Astrocyte (in vitro differentiated cells and primary cell): ENCODE measurements around the gene PCNX1. TPM values are rescaled to one million over a fixed set of nuclear protein-coding genes. Genes with fewer than 3 reads are reported as not detected.

Experiments
- DNase-seq: peaks from one replicate; pipeline ENCODE4 v3.0.0-alpha.2; 2010; ENCODE audit warnings: low read depth
- FAIRE-seq: peaks from 2 replicates; lab custom pipeline; 2011; peaks lifted over from hg19 to GRCh38; lab: Jason Lieb, UNC
- H2AFZ ChIP-seq: 2 replicates; pipeline ENCODE4 v1.6.0; 2012; ENCODE audit warnings: low read depth, low read length, inconsistent platforms
- H3K27ac ChIP-seq: 2 replicates; pipeline ENCODE4 v1.5.1; 2011; ENCODE audit warnings: low read depth, low read length, inconsistent platforms
- H3K27me3 ChIP-seq: 2 replicates; pipeline ENCODE4 v1.6.0; 2011; ENCODE audit warnings: low read length, inconsistent platforms; ENCODE audit not compliant: insufficient read depth
- H3K36me3 ChIP-seq: 2 replicates; pipeline ENCODE4 v1.5.1; 2011; ENCODE audit warnings: low read length, inconsistent platforms; ENCODE audit not compliant: insufficient read depth
- H3K4me1 ChIP-seq: 2 replicates; pipeline ENCODE4 v1.5.1; 2011; ENCODE audit warnings: low read length, inconsistent platforms; ENCODE audit not compliant: insufficient read depth
- H3K4me2 ChIP-seq: 2 replicates; pipeline ENCODE4 v1.6.0; 2012; ENCODE audit warnings: low read length, inconsistent platforms
- H3K4me3 ChIP-seq: 2 replicates; pipeline ENCODE4 v1.5.1; 2011; ENCODE audit warnings: low read depth, mild to moderate bottlenecking, low read length, inconsistent platforms; ENCODE audit not compliant: insufficient read depth
- H3K79me2 ChIP-seq: 2 replicates; pipeline ENCODE4 v1.6.0; 2012; ENCODE audit warnings: mild to moderate bottlenecking, low read length, inconsistent platforms; ENCODE audit not compliant: insufficient read depth
- H3K9ac ChIP-seq: 2 replicates; pipeline ENCODE4 v1.6.0; 2012; ENCODE audit warnings: mild to moderate bottlenecking, low read length, inconsistent platforms
- H3K9me3 ChIP-seq: 2 replicates; pipeline ENCODE4 v1.5.1; 2012; ENCODE audit warnings: low read depth, mild to moderate bottlenecking, low read length, inconsistent platforms; ENCODE audit not compliant: insufficient read depth
- H4K20me1 ChIP-seq: 2 replicates; pipeline ENCODE4 v1.6.0; 2012; ENCODE audit warnings: low read length, inconsistent platforms; ENCODE audit not compliant: insufficient read depth
- H3K27ac Mint-ChIP-seq: one replicate; pipeline ENCODE4 v1.8.0; 2021; ENCODE audit warnings: mild to moderate bottlenecking, mixed read lengths; ENCODE audit not compliant: unreplicated experiment
- H3K27me3 Mint-ChIP-seq: one replicate; pipeline ENCODE4 v1.8.0; 2021; ENCODE audit warnings: low read depth, mixed read lengths; ENCODE audit not compliant: unreplicated experiment
- H3K36me3 Mint-ChIP-seq: one replicate; pipeline ENCODE4 v1.8.0; 2021; ENCODE audit warnings: low read depth, mixed read lengths; ENCODE audit not compliant: unreplicated experiment
- H3K4me1 Mint-ChIP-seq: one replicate; pipeline ENCODE4 v1.8.0; 2021; ENCODE audit warnings: low read depth, mixed read lengths; ENCODE audit not compliant: unreplicated experiment
- H3K4me3 Mint-ChIP-seq: one replicate; pipeline ENCODE4 v1.8.0; 2021; ENCODE audit warnings: mild to moderate bottlenecking, moderate library complexity, mixed read lengths; ENCODE audit not compliant: unreplicated experiment
- H3K9me3 Mint-ChIP-seq: one replicate; pipeline ENCODE4 v1.8.0; 2021; ENCODE audit warnings: mild to moderate bottlenecking, mixed read lengths; ENCODE audit not compliant: unreplicated experiment
- CTCF ChIP-seq: IDR thresholded peaks from 2 replicates; pipeline ENCODE4 v1.5.1; 2011; ENCODE audit warnings: low read depth, mild to moderate bottlenecking, inconsistent platforms, low read length, moderate library complexity; ENCODE audit not compliant: insufficient read depth
- EZH2 ChIP-seq: IDR thresholded peaks from 2 replicates; pipeline ENCODE4 v1.6.1; 2012; ENCODE audit warnings: mild to moderate bottlenecking, low read length, inconsistent platforms; ENCODE audit not compliant: insufficient read depth
- total RNA-seq: library from RNA; stranded (reverse); gene quantifications from 2 replicates; pipeline ENCODE4 v1.2.1, GENCODE V29; 2021

PCNX1 gene
- total RNA-seq, 1 donor from 2014 or later: 91.3 TPM

GRCh38 chr14:70988452-70988851, 81.2 kb downstream of the PCNX1 start:
- Histone ChIP-seq H2AFZ (no peak overlapping the region), H3K36me3 (no peaks in the 10 kb centered on the region), H4K20me1 (peaks cover 23% of the 10 kb centered on the region), H3K9ac (no peak overlapping the region), H3K4me2 (peak overlapping the region; percentile 40), H3K4me3 (no peak overlapping the region), H3K27me3 (no peaks in the 10 kb centered on the region), H3K27ac (no peak overlapping the region), H3K9me3 (no peaks in the 10 kb centered on the region), H3K4me1 (peaks cover 4% of the 10 kb centered on the region), H3K79me2 (peaks cover 44% of the 10 kb centered on the region)
- Mint-ChIP-seq H3K27me3 (no peaks in the 10 kb centered on the region), H3K4me1 (peaks cover 9% of the 10 kb centered on the region), H3K9me3 (no peaks in the 10 kb centered on the region), H3K27ac (no peak overlapping the region), H3K36me3 (peaks cover 3% of the 10 kb centered on the region), H3K4me3 (no peak overlapping the region)
- no peak for TF ChIP-seq CTCF
- TF ChIP-seq EZH2: no peak
- DNase-seq (no peak), FAIRE-seq (no peak)

GRCh38 chr14:70993931-70994330, 86.7 kb downstream of the PCNX1 start:
- H3K36me3 ChIP-seq: peaks cover 5% of the 10 kb centered on the region
- Mint-ChIP-seq H3K9me3 (no peaks in the 10 kb centered on the region), H3K4me3 (no peak overlapping the region)

More at GRCh38 chr14:70993931-70994330, 86.7 kb downstream of the PCNX1 start:
- DNase-seq: no peak
- Mint-ChIP-seq H3K27ac (no peak overlapping the region), H3K4me1 (peaks cover 2% of the 10 kb centered on the region), H3K27me3 (no peaks in the 10 kb centered on the region), H3K36me3 (peaks cover 9% of the 10 kb centered on the region)
- no peak for FAIRE-seq
- no peak overlapping the region for H3K27ac ChIP-seq
- no peaks in the 10 kb centered on the region for H3K9me3 ChIP-seq
- no peak overlapping the region for H3K4me3 ChIP-seq
- no peak overlapping the region for H3K4me2 ChIP-seq
- H2AFZ ChIP-seq: no peak overlapping the region
- H3K4me1 ChIP-seq: no peaks in the 10 kb centered on the region
- H4K20me1 ChIP-seq: peaks cover 10% of the 10 kb centered on the region
- peaks cover 7% of the 10 kb centered on the region for H3K79me2 ChIP-seq
- H3K27me3 ChIP-seq: no peaks in the 10 kb centered on the region
- H3K9ac ChIP-seq: no peak overlapping the region
- TF ChIP-seq EZH2: no peak
- no peak for TF ChIP-seq CTCF
